Thymus (tissue), 11 donors: ENCODE data around the gene VPS26A. TPM values are rescaled to one million over a fixed set of nuclear protein-coding genes. Genes with fewer than 3 reads are reported as not detected.

Experiments
- DNase-seq, 9 donors: peaks; one replicate each; pipeline ENCODE4 v3.0.0-alpha.2; 2013; ENCODE audit warnings: low spot score in 9 of 9, low read depth in 6 of 9, missing footprints in 1 of 9
- H3K27ac ChIP-seq, 2 donors: one replicate each; pipeline ENCODE4 v1.5.1; 2013; ENCODE audit warnings: control low read depth in 1 of 2, low read depth in 1 of 2, low read length in 1 of 2, mild to moderate bottlenecking in 1 of 2, moderate library complexity in 1 of 2
- H3K27me3 ChIP-seq, 2 donors: one replicate each; pipeline ENCODE4 v1.5.1; 2013; ENCODE audit warnings: low read length in 1 of 2; ENCODE audit not compliant: control insufficient read depth in 2 of 2, insufficient read depth in 1 of 2
- H3K36me3 ChIP-seq, 2 donors: one replicate each; pipeline ENCODE4 v1.5.1; 2013; ENCODE audit warnings: low read length in 1 of 2, mild to moderate bottlenecking in 1 of 2, moderate library complexity in 1 of 2; ENCODE audit not compliant: control insufficient read depth in 2 of 2, insufficient read depth in 2 of 2
- H3K4me1 ChIP-seq, 2 donors: one replicate each; pipeline ENCODE4 v1.5.1; 2013; ENCODE audit warnings: low read length in 2 of 2; ENCODE audit not compliant: control insufficient read depth in 2 of 2, insufficient read depth in 2 of 2
- H3K4me3 ChIP-seq, 2 donors: one replicate each; pipeline ENCODE4 v1.5.1; 2013; ENCODE audit warnings: low read length in 2 of 2, control low read depth in 1 of 2, mild to moderate bottlenecking in 1 of 2
- H3K9me3 ChIP-seq, 2 donors: one replicate each; pipeline ENCODE4 v1.5.1; 2013; ENCODE audit warnings: low read length in 1 of 2, mild to moderate bottlenecking in 1 of 2; ENCODE audit not compliant: control insufficient read depth in 2 of 2, insufficient read depth in 1 of 2
- WGBS: extraction: QIAGEN DNeasy Blood & Tissue Kit; methylation state at CpG from one replicate; pipeline ENCODE4 v1.1.7; 2013; 5-methylcytosine and 5-hydroxymethylcytosine counted together
- polyA plus RNA-seq: library from polyadenylated mRNA; stranded (reverse); fragments of 200-250 nt; gene quantifications from one replicate; pipeline ENCODE4 v1.2.3, GENCODE V29; 2013
- total RNA-seq: library from RNA; stranded (reverse); fragments of 120-200 nt; gene quantifications from one replicate; pipeline ENCODE4 v1.2.4, GENCODE V29; 2013
- donor health status: healthy.

Gene VPS26A
- total and polyA plus RNA-seq, 2 donors: 14.6 to 44.2 TPM

- H3K4me3 ChIP-seq: no peak overlapping the region
- no peaks in the 10 kb centered on the region for H3K9me3 ChIP-seq
- no peaks in the 10 kb centered on the region for H3K36me3 ChIP-seq
- no peak overlapping the region for H3K27ac ChIP-seq
- 98% methylated on average over 4 of the region's 4 CpGs for WGBS
- H3K4me1 ChIP-seq: peaks cover 10 to 17% of the 10 kb centered on the region in 2 donors
- H3K27me3 ChIP-seq: no peaks in the 10 kb centered on the region
- no peak for DNase-seq
Observed at GRCh38 chr10:69217119-69217754, 93.3 kb downstream of the VPS26A start.

- Histone ChIP-seq H3K9me3 (no peaks in the 10 kb centered on the region), H3K4me3 (no peak overlapping the region), H3K27ac (no peak overlapping the region), H3K36me3 (no peaks in the 10 kb centered on the region), H3K4me1 (peaks cover 13 to 28% of the 10 kb centered on the region in 2 donors), H3K27me3 (no peaks in the 10 kb centered on the region)
- 97% methylated on average over 6 of the region's 6 CpGs for WGBS
- DNase-seq: no peak
Observed at GRCh38 chr10:69218831-69219230, 94.9 kb downstream of the VPS26A start.

DNA sequence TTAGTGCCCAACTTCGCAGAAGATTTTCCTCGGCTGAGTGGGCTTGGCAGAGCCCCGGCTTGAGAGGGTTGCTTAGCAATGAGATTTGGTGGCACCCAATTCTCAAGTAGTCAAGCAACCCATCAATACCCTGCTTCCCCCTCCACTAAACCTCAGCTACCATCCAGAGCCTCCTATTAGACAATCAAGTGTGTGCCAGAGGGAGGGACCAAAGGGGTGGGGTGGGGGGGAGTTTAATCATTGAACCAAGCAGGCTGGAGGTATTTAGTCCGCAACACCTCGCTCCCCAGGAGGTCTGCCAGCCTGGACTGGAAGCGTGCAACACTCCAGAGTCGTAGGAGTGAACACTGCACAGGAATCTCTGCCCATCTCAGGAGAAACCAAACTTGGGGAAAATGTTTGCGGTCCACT, 96.1 kb downstream of the VPS26A start, which contains the start of gene HKDC1:
Gene HKDC1 (plus strand): TSS at position 292 of the 411 bp plus-strand sequence. CDS start 104 bp downstream, at position 396.
- Histone ChIP-seq H3K9me3 (no peaks in the 10 kb centered on the region), H3K27me3 (no peaks in the 10 kb centered on the region), H3K27ac (no peak within 1 kb of the TSS), H3K4me3 (no peak within 1 kb of the TSS), H3K36me3 (no peaks in the 10 kb centered on the region), H3K4me1 (peaks cover 21 to 38% of the 10 kb centered on the region in 2 donors)
- no peak for DNase-seq
- WGBS: 97% methylated on average over 8 of the region's 8 CpGs

DNA sequence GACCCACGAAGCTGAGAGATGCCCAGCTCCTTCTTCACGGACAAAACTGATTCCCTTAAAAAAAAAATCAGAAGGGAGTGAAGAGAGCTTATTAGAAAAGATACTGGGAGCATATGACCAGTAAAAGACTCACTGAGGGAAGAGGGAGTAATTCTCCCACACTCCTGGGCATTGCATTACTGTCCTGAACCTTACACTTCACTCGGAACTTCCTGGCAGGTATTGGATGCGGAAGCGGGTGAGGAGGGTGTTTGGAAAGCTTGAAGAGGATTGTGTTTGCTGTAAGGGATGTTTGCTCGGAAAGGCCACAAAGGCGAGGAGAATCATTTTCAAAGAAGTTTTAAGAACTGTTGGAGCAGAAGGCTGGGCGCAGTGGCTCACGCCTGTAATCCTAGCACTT, 96.5 kb downstream of the VPS26A start:
- peaks cover 26 to 38% of the 10 kb centered on the region in 2 donors for H3K4me1 ChIP-seq
- no peaks in the 10 kb centered on the region for H3K9me3 ChIP-seq
- 98% methylated on average over 9 of the region's 9 CpGs for WGBS
- H3K27me3 ChIP-seq: no peaks in the 10 kb centered on the region
- no peak overlapping the region for H3K4me3 ChIP-seq
- DNase-seq: no peak
- no peaks in the 10 kb centered on the region for H3K36me3 ChIP-seq
- H3K27ac ChIP-seq: no peak overlapping the region

Other genes starting within 250 kb of the VPS26A start
- 62.9 TPM for gene DDX50, start 222.9 kb upstream of the VPS26A start, total RNA-seq
- gene DDX50, start 222.9 kb upstream of the VPS26A start, polyA plus RNA-seq: 40.0 TPM
- gene DDX21, start 168.0 kb upstream of the VPS26A start, total RNA-seq: 61.0 TPM
- gene DDX21, start 168.0 kb upstream of the VPS26A start, polyA plus RNA-seq: 28.8 TPM
- 12.3 TPM for gene KIFBP, start 135.4 kb upstream of the VPS26A start, total RNA-seq
- gene KIFBP, start 135.4 kb upstream of the VPS26A start, polyA plus RNA-seq: 25.6 TPM
- gene SRGN, start 36.1 kb upstream of the VPS26A start, total RNA-seq: 290 TPM
- gene SRGN, start 36.1 kb upstream of the VPS26A start, polyA plus RNA-seq: 549 TPM
- gene SUPV3L1, start 56.1 kb downstream of the VPS26A start, total RNA-seq: 26.0 TPM
- gene SUPV3L1, start 56.1 kb downstream of the VPS26A start, polyA plus RNA-seq: 76.7 TPM
- 15.3 TPM for gene HKDC1, start 96.2 kb downstream of the VPS26A start, total RNA-seq
- 10.9 TPM for gene HKDC1, start 96.2 kb downstream of the VPS26A start, polyA plus RNA-seq
- 52.6 TPM for gene HK1, start 154.3 kb downstream of the VPS26A start, total RNA-seq
- gene HK1, start 154.3 kb downstream of the VPS26A start, polyA plus RNA-seq: 33.7 TPM